ENCODE results near the gene PIK3CA.

PIK3CA gene

DNA sequence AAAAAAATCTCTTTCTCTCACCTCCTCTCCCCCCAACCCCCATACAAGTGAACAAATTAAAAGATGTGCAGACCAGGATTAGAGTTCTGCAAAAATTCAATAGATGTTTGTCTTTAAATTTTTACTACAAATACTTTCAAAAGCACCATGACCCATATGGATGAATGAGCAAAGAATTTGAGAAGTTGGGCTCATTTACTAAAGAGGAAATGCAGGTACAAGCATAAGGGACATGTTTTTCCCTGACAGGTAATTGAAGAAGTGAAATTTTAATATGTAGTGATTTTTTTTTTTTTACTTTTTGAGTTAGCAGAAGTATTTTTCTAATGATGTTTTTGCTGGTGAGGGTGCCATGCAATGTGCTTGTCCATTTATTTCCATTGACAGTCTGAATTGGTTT, 15.3 kb downstream of the PIK3CA start:
- Histone ChIP-seq H3K4me3 (ENCODE audit: low read depth, low read length) (no peak overlapping the region), H3K9me3 (ENCODE audit: severe bottlenecking) (no peaks in the 10 kb centered on the region)
- DNase-seq: no peak

DNA sequence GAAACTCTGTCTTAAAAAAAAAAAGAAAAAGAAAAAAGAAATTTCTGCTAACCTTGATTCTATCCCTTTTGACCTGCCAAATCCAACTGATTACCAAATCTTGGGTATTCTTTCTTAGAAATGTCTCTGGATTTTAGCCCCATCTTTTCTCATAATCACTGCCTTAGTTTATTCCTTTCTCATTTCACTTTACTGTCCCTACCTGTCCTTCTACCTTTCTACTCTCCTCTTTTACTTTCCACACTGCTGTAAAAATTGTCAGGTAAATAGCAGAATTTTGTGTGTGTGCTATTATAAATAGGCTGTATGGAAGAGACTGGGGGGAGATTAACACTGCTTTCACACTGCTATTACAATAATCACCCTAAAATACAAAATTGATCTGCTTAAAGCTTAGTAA, 16.7 kb downstream of the PIK3CA start:
- Histone ChIP-seq H3K9me3 (ENCODE audit: severe bottlenecking) (no peaks in the 10 kb centered on the region), H3K27me3 (ENCODE audit: insufficient read depth, low read depth, severe bottlenecking) (no peaks in the 10 kb centered on the region), H3K4me3 (ENCODE audit: low read depth, low read length) (no peak overlapping the region), H3K27ac (no peak overlapping the region), H3K36me3 (no peaks in the 10 kb centered on the region)
- no peak for DNase-seq
- TF ChIP-seq, protein P1, sequence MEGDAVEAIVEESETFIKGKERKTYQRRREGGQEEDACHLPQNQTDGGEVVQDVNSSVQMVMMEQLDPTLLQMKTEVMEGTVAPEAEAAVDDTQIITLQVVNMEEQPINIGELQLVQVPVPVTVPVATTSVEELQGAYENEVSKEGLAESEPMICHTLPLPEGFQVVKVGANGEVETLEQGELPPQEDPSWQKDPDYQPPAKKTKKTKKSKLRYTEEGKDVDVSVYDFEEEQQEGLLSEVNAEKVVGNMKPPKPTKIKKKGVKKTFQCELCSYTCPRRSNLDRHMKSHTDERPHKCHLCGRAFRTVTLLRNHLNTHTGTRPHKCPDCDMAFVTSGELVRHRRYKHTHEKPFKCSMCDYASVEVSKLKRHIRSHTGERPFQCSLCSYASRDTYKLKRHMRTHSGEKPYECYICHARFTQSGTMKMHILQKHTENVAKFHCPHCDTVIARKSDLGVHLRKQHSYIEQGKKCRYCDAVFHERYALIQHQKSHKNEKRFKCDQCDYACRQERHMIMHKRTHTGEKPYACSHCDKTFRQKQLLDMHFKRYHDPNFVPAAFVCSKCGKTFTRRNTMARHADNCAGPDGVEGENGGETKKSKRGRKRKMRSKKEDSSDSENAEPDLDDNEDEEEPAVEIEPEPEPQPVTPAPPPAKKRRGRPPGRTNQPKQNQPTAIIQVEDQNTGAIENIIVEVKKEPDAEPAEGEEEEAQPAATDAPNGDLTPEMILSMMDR (IDR thresholded peaks at IDR 0.05; ENCODE audit: low read depth, low read length): no peak

More for the DNA sequence above, 15.3 kb downstream of the PIK3CA start:
- H3K27ac ChIP-seq: no peak overlapping the region
- no peaks in the 10 kb centered on the region for H3K36me3 ChIP-seq
- no peaks in the 10 kb centered on the region for H3K27me3 ChIP-seq (ENCODE audit: insufficient read depth, low read depth, severe bottlenecking)
- TF ChIP-seq, protein P1 (IDR thresholded peaks at IDR 0.05; ENCODE audit: low read depth, low read length): no peak

DNA sequence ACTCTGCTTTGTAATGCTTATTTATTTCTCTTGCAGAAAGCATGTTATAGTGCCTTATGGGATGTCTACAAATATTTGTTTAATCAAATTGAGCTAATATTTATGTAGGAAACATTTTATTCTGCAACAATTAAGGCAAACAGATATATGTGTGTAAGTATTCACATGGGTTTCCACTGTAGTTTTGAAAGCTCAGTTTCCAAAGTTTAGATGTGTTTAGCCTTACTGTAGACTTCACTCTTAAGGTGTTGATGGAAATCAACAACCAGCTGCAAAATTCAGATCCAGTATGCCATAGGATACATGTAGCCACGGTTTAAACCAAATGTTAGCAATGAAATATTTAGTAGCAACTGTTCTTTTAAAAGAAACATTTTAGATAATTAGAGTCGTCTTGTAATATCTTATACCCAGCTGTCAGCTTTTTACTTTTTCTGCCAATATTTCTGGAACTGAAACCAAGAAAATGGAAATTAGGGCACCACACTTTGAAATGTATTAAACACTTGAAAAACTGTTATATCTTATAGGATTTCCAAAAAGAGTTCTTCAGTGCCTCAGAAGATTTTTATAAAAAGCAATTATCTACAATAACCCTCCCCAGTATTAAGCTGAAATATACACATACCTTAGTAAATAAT, 18.5 kb downstream of the PIK3CA start:
- TF ChIP-seq, protein P1 (IDR thresholded peaks at IDR 0.05; ENCODE audit: low read depth, low read length): no peak
- no peaks in the 10 kb centered on the region for H3K36me3 ChIP-seq
- H3K27me3 ChIP-seq (ENCODE audit: insufficient read depth, low read depth, severe bottlenecking): no peaks in the 10 kb centered on the region
- H3K4me3 ChIP-seq (ENCODE audit: low read depth, low read length): no peak overlapping the region
- H3K9me3 ChIP-seq (ENCODE audit: severe bottlenecking): no peaks in the 10 kb centered on the region
- DNase-seq: no peak
- no peak overlapping the region for H3K27ac ChIP-seq

DNA sequence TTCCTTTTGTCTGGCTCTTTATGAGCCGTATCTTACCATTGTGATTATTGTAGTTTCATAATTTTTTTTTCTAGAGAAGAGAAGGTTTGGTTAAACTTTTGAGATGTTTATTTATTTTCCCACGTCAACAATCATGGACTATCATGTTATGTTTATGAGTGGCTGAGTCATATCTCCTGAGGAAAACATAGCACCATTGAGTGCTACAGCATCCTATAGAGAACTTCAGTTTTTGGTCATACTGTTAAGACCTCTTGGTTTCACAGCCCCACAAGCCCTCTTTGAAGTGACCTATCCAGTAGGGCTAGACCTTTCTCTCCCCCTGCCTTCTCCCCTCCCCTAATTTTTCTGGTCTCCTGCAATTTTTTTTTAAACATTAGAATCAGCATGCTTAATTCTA, 20.8 kb downstream of the PIK3CA start:
- TF ChIP-seq, protein P1 (IDR thresholded peaks at IDR 0.05; ENCODE audit: low read depth, low read length): no peak
- Histone ChIP-seq H3K36me3 (no peaks in the 10 kb centered on the region), H3K27me3 (ENCODE audit: insufficient read depth, low read depth, severe bottlenecking) (no peaks in the 10 kb centered on the region), H3K4me3 (ENCODE audit: low read depth, low read length) (no peak overlapping the region), H3K27ac (no peak overlapping the region), H3K9me3 (ENCODE audit: severe bottlenecking) (no peaks in the 10 kb centered on the region)
- no peak for DNase-seq

DNA sequence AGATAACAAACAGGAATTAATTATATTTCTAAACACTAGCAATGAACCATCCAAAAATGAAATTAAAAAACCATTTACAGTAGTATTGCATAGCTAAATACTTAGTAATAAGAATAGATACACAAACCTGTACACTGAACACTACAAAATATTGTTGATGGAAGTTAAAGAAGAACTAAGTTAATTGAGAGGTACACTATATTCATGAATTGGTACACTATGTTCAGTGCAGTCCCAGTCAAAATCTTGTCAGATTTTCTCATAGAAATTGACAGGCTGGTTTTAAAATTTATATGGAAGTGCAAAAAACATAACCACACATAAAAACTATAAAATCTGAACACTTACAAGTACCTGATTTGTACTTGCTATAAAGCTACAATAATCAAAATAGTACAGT, 24.4 kb downstream of the PIK3CA start:
- no peak for DNase-seq
- TF ChIP-seq, protein P1 (IDR thresholded peaks at IDR 0.05; ENCODE audit: low read depth, low read length): no peak
- Histone ChIP-seq H3K36me3 (no peaks in the 10 kb centered on the region), H3K9me3 (ENCODE audit: severe bottlenecking) (no peaks in the 10 kb centered on the region), H3K4me3 (ENCODE audit: low read depth, low read length) (no peak overlapping the region), H3K27me3 (ENCODE audit: insufficient read depth, low read depth, severe bottlenecking) (no peaks in the 10 kb centered on the region), H3K27ac (no peak overlapping the region)

DNA sequence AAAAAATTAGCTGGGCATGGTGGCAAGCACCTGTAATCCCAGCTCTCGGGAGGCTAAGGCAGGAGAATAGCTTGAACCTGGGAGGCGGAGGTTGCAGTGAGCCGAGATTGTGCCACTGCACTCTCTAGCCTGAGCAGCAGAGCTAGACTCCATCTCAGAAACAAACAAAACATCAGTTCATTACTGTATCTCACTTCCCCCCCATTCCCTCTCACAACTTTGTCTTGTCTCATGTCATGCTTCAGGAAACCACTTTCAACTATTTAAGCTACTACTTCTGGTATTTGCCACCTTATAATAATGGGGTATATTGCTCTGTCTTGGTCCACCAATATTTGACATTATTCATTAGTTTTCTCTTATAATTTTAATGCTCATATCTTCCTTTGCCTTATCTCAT, 26.2 kb downstream of the PIK3CA start:
- Histone ChIP-seq H3K27ac (no peak overlapping the region), H3K4me3 (ENCODE audit: low read depth, low read length) (no peak overlapping the region), H3K27me3 (ENCODE audit: insufficient read depth, low read depth, severe bottlenecking) (no peaks in the 10 kb centered on the region), H3K9me3 (ENCODE audit: severe bottlenecking) (no peaks in the 10 kb centered on the region), H3K36me3 (no peaks in the 10 kb centered on the region)
- TF ChIP-seq, protein P1 (IDR thresholded peaks at IDR 0.05; ENCODE audit: low read depth, low read length): no peak
- no peak for DNase-seq

Data from WERI-Rb-1 (cell line).